SW 1271 (cell line): ENCODE data around the gene WDFY2.

Experiments used
- DNase-seq, 2 experiments: peaks; one replicate each; lab custom pipeline; 2025; lab: John Stamatoyannopoulos, UW

Gene WDFY2

GRCh38 chr13:51601601-51602565 is 17.6 kb downstream of the WDFY2 start:
- DNase-seq: no peak

- DNase-seq: no peak
Measured at GRCh38 chr13:51603716-51604115, 19.5 kb downstream of the WDFY2 start.

DNA sequence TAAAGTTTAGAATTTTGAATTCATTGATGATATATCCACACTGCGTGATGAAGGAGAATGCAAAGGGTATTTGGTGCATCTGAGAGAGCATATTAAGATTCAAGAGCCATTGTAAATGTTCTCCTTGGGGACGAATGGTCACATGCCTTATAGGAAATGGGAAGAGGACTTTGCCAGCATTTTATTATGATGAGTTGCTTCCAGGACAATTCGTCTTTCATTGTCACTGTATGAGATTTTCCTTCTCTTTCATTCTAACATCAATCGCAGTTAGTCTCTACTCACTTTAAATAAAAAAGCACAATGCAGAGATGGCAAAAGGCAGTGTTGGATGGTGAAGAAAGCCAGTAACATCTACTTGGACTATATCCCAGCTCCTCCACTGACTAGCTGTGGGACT is 21.4 kb downstream of the WDFY2 start:
- DNase-seq: no peak

- DNase-seq: no peak
Measured at GRCh38 chr13:51607165-51607564, 22.9 kb downstream of the WDFY2 start.

GRCh38 chr13:51608857-51609406 is 24.7 kb downstream of the WDFY2 start:
- DNase-seq: no peak

- DNase-seq: no peak
Measured at GRCh38 chr13:51612867-51613266, 28.6 kb downstream of the WDFY2 start.

DNA sequence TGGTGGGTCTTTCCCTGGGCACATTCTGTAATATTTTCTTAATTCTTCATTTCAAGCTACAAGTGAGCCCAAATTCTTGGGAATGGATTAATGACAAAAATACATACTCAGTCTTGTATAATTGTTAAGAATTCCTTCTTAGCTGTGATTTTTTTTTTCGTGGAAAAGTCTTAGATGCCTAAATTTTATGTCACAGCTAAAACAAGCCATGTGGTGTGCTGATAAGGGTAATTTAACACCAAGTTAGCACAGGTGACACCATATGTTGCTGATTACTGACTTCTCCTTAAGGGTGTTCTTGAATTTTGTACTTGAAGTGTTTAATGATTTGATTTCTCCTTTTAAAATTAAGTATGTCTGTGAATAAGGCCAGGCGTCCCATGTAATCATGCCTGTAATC is 29.3 kb downstream of the WDFY2 start:
- DNase-seq: no peak

DNA sequence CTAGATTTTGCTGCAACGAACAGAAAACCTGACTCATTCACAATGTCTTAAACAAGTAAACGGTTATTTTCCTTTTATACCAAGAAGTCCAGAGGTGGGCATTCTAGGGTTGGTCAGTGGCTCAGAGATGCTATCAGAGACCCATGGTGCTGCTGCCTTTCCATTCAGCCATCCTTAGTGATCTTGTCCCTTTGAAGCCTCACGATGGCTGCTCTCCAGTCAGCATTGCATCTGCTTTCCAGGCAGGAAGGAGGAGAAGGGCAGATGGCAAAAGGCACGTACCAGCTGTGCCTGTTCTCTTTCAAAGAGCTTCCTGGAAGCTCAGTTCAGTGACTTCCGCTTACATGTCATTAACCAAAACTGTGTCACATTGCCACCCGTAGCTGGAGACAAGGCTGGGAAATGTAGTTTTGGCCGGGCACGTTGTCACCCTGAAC is 30.1 kb downstream of the WDFY2 start:
- no peak for DNase-seq

DNA sequence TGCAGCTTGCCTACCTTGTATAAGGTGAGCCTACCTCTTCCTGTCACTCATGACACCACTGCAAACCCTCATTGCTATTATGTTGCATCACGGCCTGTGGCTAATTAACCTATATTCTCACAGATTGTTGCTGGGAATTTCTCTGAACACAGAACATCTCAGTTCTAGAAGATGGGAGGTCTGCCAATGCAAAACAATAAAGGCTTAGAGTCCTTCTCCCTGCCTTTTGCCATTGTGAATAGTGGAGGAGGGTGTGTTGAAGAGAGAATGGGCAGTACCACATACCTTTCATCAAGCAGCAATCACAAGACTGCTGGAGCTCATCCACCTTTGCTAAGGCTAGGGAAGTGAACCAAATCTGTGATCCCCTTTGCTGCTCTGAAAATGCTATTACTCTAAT is 34.4 kb downstream of the WDFY2 start:
- DNase-seq: no peak

DNA sequence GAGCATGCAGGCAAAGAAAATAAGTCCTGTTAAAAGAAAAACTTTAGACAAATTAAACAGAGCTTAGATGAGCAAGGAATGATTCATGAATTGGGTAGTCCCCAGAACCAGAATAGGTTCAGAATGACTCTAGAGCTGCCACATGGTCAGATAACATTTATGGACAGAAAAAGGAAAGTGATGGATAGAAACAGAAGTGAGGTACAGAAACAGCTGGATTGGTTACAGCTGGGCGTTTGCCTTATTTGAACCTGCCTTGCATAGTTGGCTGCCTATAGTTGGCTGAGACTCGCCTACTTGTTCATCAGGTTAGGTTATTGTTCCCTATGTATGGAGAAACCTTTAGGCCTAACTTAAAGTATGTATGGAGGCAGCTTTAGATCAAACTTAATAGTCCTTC is 35.4 kb downstream of the WDFY2 start:
- no peak for DNase-seq

DNA sequence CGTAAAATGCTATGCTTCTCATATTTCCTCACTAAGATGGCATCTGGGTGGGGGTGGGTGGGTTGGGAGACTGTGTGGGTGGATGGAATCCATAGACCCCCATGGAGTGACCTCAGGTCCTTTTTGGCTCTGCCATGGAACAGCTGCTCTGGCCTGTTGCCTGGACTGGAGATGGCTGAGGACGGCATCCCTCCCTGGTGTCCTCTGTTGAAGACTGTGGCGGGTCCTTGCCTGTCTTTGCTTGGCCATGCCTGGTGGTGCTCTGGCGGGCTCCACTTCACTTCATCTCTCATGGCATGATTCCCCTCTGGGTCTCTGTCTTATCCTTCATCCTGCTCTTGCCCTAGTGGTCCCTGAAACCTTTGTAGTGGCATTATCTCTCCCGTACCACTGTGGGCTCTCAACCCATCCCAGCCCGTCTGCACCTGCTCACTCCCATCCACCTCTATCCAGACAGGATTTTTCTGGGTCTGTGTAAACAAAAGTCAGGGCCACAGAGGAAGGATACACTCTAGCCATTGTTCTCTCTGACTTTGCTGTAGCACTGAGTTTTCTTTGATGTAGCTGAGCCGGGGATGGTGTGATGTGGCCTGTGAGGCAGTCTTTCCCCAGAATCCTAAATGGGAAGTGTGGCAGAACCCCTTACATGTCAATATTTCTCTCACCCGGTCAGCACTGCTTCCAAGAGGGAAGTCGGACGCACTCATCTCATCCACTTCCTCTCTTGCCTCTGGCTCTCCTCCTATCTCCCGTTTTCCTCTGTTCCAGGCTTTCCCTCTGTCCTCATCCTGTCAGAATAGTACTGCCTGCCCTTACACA is 36.1 kb downstream of the WDFY2 start:
- DNase-seq: no peak

DNA sequence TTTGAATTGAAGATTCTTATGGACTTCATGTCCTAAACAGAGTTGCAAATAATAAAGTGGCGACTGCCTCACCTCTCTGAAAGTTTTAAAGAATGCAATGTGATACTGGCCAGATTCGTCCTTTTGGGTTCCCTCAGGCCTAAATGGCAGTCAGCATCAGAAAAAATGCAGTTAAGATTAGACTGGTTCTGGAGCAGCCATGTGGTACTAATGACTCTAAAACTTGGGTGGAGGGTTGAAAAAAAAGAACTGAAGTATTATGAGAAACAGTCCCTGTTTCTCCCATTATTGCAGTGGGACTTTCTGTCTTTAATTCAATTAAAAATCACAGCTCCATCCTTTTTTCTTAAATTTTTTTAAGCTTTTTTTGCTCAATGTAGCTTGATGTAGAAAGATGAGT is 37.3 kb downstream of the WDFY2 start:
- DNase-seq: no peak

GRCh38 chr13:51623473-51623872 is 39.2 kb downstream of the WDFY2 start:
- no peak for DNase-seq

DNA sequence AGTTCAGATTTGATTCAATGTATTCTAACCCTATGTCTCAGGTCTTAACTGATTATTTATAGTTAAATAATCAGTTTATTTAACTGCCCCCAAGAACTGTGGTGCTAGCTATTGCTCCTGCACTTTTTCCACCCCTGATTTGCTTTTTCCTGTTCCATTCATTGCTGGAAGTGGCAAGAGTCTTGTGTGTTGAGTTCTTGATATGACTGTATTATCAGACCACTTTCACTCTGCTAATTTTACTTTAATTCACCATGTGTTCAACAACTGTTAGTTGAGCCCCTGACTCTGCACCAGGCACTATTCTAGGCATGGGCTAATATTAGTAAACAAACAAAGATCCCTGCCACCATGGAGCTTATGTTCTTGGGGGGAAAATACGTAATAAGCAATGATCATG is 39.9 kb downstream of the WDFY2 start:
- DNase-seq: no peak

- DNase-seq: no peak
Measured at GRCh38 chr13:51624695-51625345, 40.6 kb downstream of the WDFY2 start.

GRCh38 chr13:51625555-51626345 is 41.5 kb downstream of the WDFY2 start:
- DNase-seq: no peak

- DNase-seq: no peak
Measured at GRCh38 chr13:51626749-51627148, 42.5 kb downstream of the WDFY2 start.

DNA sequence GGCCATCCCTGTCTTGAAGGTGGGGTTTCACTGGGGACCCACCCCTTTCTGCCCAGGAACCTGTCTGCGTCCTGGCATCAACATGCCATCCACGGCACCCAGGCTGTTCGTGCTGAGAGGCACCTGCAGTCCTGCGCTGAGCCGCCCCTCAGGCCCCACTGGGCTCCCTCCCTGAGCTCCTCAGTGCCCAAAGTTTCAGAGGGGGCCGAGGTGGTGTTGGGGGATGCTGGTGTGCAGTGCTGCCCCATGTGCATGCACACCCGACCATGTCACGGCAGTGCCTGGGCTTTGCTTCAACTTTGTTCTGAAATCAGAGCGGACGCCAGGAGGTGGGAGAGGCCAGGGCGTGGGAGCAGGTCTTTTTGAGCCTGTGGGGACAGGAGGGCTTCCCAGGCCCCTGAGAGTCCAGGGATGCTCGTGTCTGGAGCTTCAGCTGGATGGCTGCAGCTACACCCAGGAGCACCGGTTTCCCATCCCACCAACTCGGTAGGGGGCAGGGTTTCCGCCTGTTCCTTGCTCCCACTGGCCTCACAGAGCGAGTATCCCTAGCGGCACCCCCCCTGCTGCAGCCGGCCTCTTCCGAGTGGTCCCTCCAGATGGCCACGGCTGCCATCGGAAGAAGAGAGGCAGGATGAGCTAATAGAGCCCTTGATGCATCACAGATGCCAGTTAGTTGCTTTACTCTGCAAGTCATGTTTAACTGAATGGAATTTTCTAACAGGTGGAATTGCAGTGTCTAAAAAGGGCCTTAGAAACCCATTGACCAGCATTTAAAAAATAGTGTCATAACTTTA is 44.0 kb downstream of the WDFY2 start:
- no peak for DNase-seq

- DNase-seq: no peak
Measured at GRCh38 chr13:51629491-51630287, 45.4 kb downstream of the WDFY2 start.

DNA sequence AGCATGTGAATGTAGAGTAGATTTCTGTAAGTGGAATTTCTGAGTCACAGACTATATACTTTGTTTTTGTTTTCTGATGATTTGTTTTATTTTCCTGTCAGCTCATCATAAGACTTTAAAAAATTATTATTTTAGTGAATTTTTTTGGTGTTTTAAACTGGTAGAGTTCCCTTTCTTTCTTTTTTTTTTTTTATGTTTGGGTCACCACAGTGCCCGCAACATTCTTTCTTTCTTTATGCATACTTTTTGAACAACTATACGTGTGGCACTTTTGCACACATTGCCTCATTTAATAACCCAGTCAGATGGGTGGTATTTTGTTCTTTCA is 46.0 kb downstream of the WDFY2 start:
- no peak for DNase-seq
